Measurements from ENCODE around the gene ALDH18A1.

DNA sequence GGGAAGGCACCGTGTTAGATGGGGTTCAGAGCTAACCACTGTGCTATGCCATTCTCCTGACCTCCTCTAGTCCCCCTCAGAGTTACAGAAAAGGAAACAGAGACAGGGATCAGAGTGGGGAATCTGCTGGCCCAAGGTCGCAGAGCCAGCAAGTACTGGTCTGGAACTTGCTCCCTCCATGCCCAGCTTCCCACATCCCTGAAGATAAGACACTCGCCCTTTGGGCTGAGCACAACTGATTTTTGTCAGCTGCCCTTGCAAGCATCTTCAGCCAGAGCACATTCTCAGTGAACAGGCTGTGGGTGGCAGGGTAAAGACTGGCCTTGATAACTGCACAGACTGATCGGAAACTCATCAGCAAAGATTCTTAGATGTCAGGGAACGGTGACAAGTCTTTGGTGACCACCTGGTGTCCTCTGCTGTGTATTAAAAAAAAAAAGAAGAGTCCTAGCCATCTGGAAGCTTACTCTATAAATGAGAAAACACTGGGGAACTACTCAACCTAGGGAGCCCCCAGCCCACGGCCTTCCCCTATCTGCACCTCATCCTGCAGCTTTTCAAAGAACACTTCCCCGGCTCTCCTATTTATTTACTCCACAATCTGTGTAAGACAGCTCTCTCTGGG is 94.1 kb downstream of the ALDH18A1 start:
- TF ChIP-seq, protein P1, sequence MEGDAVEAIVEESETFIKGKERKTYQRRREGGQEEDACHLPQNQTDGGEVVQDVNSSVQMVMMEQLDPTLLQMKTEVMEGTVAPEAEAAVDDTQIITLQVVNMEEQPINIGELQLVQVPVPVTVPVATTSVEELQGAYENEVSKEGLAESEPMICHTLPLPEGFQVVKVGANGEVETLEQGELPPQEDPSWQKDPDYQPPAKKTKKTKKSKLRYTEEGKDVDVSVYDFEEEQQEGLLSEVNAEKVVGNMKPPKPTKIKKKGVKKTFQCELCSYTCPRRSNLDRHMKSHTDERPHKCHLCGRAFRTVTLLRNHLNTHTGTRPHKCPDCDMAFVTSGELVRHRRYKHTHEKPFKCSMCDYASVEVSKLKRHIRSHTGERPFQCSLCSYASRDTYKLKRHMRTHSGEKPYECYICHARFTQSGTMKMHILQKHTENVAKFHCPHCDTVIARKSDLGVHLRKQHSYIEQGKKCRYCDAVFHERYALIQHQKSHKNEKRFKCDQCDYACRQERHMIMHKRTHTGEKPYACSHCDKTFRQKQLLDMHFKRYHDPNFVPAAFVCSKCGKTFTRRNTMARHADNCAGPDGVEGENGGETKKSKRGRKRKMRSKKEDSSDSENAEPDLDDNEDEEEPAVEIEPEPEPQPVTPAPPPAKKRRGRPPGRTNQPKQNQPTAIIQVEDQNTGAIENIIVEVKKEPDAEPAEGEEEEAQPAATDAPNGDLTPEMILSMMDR (optimal IDR thresholded peaks at IDR 0.05 in 1 of 3, IDR thresholded peaks at IDR 0.05 in 1 of 3, conservative IDR thresholded peaks at IDR 0.05 in 1 of 3; ENCODE audit: extremely low read depth in 1 of 3, insufficient read depth in 2 of 3, low read length in 3 of 3) = no peak
- TF ChIP-seq EZH2 (IDR thresholded peaks at IDR 0.05; ENCODE audit: low read length) = no peak
